IMR-90 (cell line): ENCODE results near the gene NQO2. TPM values are rescaled to one million over a fixed set of nuclear protein-coding genes. Genes with fewer than 3 reads are reported as not detected.
"Not testable (repeated sequence)": the region's sequence is repeated elsewhere in the genome, so short reads cannot be mapped to it uniquely, and the experiment has no call there.

ENCODE experiments used
- ATAC-seq: fragments of 200-7000 bp; cut with Tn5 transposase; 2 replicates; pipeline ENCODE4 v1.9.1; 2020; ENCODE audit warnings: low read depth, mild to moderate bottlenecking, moderate library complexity
- BruUV-seq: library from RNA; stranded (reverse); fragments of 400-500 nt; replicated peaks from 2 replicates; lab custom pipeline; 2021; lab: Mats Ljungman, UMichigan
- CTCF ChIA-PET: fragments of 300-600 bp; formaldehyde crosslinking; extraction: SDS; loops from one replicate; lab custom pipeline; 2021; ENCODE audit warnings: antibody characterized with exemption; lab: Yijun Ruan, JAX
- POLR2A ChIA-PET: fragments of 300-600 bp; sonication (Branson Sonifier 250); formaldehyde crosslinking; loops from one replicate; lab custom pipeline; 2022; ENCODE audit warnings: antibody characterized with exemption; ENCODE audit not compliant: unreplicated experiment; lab: Charles Lee
- DNase-seq: peaks from one replicate; pipeline ENCODE4 v3.0.0; 2013
- H2AFZ ChIP-seq: replicated peaks from 2 replicates; pipeline ENCODE3; 2013; ENCODE audit warnings: low read length, mild to moderate bottlenecking; ENCODE audit not compliant: poor library complexity
- H2AK5ac ChIP-seq: 2 replicates; pipeline ENCODE4 v1.6.1; 2013; ENCODE audit warnings: low read depth, low read length, inconsistent platforms
- H2AK9ac ChIP-seq: replicated peaks from 2 replicates; pipeline ENCODE3; 2013; ENCODE audit warnings: mild to moderate bottlenecking, low read depth, low read length, moderate library complexity; ENCODE audit not compliant: poor library complexity
- H2BK120ac ChIP-seq: 2 replicates; pipeline ENCODE4 v1.6.1; 2013; ENCODE audit warnings: low read depth, low read length, inconsistent platforms
- H2BK15ac ChIP-seq: 3 replicates; pipeline ENCODE4 v1.6.1; 2013; ENCODE audit warnings: low read depth, low read length, inconsistent platforms
- H2BK20ac ChIP-seq: 2 replicates; pipeline ENCODE4 v1.6.1; 2013; ENCODE audit warnings: low read depth, mild to moderate bottlenecking, inconsistent platforms, low read length, moderate library complexity
- H2BK5ac ChIP-seq: 2 replicates; pipeline ENCODE4 v1.6.1; 2013; ENCODE audit warnings: mild to moderate bottlenecking, low read depth, low read length, inconsistent platforms; ENCODE audit not compliant: poor library complexity, severe bottlenecking
- H3K14ac ChIP-seq: replicated peaks from 2 replicates; pipeline ENCODE4 v1.6.1; 2013; ENCODE audit warnings: low read depth, low read length, inconsistent platforms
- H3K18ac ChIP-seq: 2 replicates; pipeline ENCODE4 v1.6.1; 2013; ENCODE audit warnings: low read depth, low read length, control low read depth
- H3K23ac ChIP-seq: 2 replicates; pipeline ENCODE4 v1.6.1; 2013; ENCODE audit warnings: low read depth, low read length, inconsistent platforms
- H3K27ac ChIP-seq: 2 replicates; pipeline ENCODE4 v1.5.1; 2013; ENCODE audit warnings: mild to moderate bottlenecking, control low read depth, low read length; ENCODE audit not compliant: insufficient read depth
- H3K27me3 ChIP-seq: 2 replicates; pipeline ENCODE4 v1.6.1; 2013; ENCODE audit warnings: low read length; ENCODE audit not compliant: control insufficient read depth, insufficient read depth
- H3K36me3 ChIP-seq: 2 replicates; pipeline ENCODE4 v1.6.1; 2013; ENCODE audit warnings: low read length, mixed read lengths; ENCODE audit not compliant: control insufficient read depth, insufficient read depth
- H3K4ac ChIP-seq: 2 replicates; pipeline ENCODE4 v1.6.1; 2013; ENCODE audit warnings: low read depth, low read length, inconsistent platforms
- H3K4me1 ChIP-seq: 2 replicates; pipeline ENCODE4 v1.6.1; 2013; ENCODE audit warnings: low read length, mixed read lengths; ENCODE audit not compliant: control insufficient read depth, insufficient read depth
- H3K4me2 ChIP-seq: 2 replicates; pipeline ENCODE4 v1.6.1; 2013; ENCODE audit warnings: low read depth, mild to moderate bottlenecking, control low read depth, low read length, moderate library complexity
- H3K4me3 ChIP-seq: 2 replicates; pipeline ENCODE4 v1.5.1; 2013; ENCODE audit warnings: low read depth, mild to moderate bottlenecking, control low read depth, low read length, moderate library complexity; ENCODE audit not compliant: insufficient read depth
- H3K56ac ChIP-seq: 2 replicates; pipeline ENCODE4 v1.6.1; 2013; ENCODE audit warnings: low read length, inconsistent platforms; ENCODE audit not compliant: insufficient read depth; ENCODE audit errors: extremely low read depth
- H3K79me1 ChIP-seq, 2 experiments: 2 replicates each; pipeline ENCODE4 v1.6.1; 2013; ENCODE audit warnings: low read length in 2 of 2, inconsistent platforms in 1 of 2, low read depth in 1 of 2
- H3K9ac ChIP-seq: 2 replicates; pipeline ENCODE4 v1.6.1; 2013; ENCODE audit warnings: low read depth, low read length, control low read depth
- H3K9me1 ChIP-seq: 2 replicates; pipeline ENCODE4 v1.6.1; 2013; ENCODE audit warnings: low read length, inconsistent platforms; ENCODE audit not compliant: insufficient read depth
- H3K9me3 ChIP-seq: 2 replicates; pipeline ENCODE4 v1.6.1; 2013; ENCODE audit warnings: low read length; ENCODE audit not compliant: control insufficient read depth, insufficient read depth
- H4K20me1 ChIP-seq: 2 replicates; pipeline ENCODE4 v1.6.1; 2013; ENCODE audit warnings: low read length, inconsistent platforms; ENCODE audit not compliant: insufficient read depth
- H4K5ac ChIP-seq: 2 replicates; pipeline ENCODE4 v1.6.1; 2013; ENCODE audit warnings: mild to moderate bottlenecking, low read depth, low read length, control low read depth
- H4K8ac ChIP-seq, 2 experiments: 2 replicates each; pipeline ENCODE4 v1.6.1; 2013; ENCODE audit warnings: low read depth in 2 of 2, low read length in 2 of 2, control low read depth in 1 of 2, inconsistent platforms in 1 of 2
- H4K91ac ChIP-seq: 2 replicates; pipeline ENCODE4 v1.6.1; 2013; ENCODE audit warnings: low read depth, low read length, inconsistent platforms; ENCODE audit not compliant: insufficient read depth
- whole genome bisulfite sequencing, 2 experiments: methylation state at CpG; one replicate each; pipeline versions ENCODE4 v1.1.5 to v1.1.7; 2013; ENCODE audit warnings: missing lambda C conversion rate in 2 of 2; ENCODE audit not compliant: insufficient read length in 1 of 2; ENCODE audit errors: extremely low coverage in 2 of 2; 5-methylcytosine and 5-hydroxymethylcytosine counted together
- dilution Hi-C: fragments of 300-500 bp; cut with HindIII; formaldehyde crosslinking; loops from one replicate; pipeline ENCODE4 v1.14.3; 2018; ENCODE audit warnings: low sequenced_read_pairs; ENCODE audit not compliant: unreplicated experiment
- in situ Hi-C: fragments of 300-500 bp; cut with MboI; formaldehyde crosslinking; loops from 3 replicates; pipeline ENCODE4 v1.14.3; 2019; ENCODE audit warnings: low sequenced_read_pairs, inconsistent platforms, mixed read lengths
- intact Hi-C: fragments of 100-400 bp; cut with micrococcal nuclease; formaldehyde crosslinking; loops from 2 replicates; pipeline ENCODE4 v1.10.0; 2022
- polyA plus RNA-seq, 3 experiments: library from polyadenylated mRNA; depleted of rRNA; stranded (reverse); fragments of >200 nt; gene quantifications; 2 replicates each; pipeline ENCODE4 v1.2.3, GENCODE V29; 2012; ENCODE audit warnings: low replicate concordance in 1 of 3
- total RNA-seq: library from RNA; depleted of rRNA; stranded (reverse); fragments of >200 nt; gene quantifications from 2 replicates; pipeline ENCODE4 v1.2.3, GENCODE V29; 2012

Gene NQO2
- total and polyA plus RNA-seq, 2 of the 4 experiments (the other 2 are of a cell fraction), result 42.5 to 72.1 TPM

DNA sequence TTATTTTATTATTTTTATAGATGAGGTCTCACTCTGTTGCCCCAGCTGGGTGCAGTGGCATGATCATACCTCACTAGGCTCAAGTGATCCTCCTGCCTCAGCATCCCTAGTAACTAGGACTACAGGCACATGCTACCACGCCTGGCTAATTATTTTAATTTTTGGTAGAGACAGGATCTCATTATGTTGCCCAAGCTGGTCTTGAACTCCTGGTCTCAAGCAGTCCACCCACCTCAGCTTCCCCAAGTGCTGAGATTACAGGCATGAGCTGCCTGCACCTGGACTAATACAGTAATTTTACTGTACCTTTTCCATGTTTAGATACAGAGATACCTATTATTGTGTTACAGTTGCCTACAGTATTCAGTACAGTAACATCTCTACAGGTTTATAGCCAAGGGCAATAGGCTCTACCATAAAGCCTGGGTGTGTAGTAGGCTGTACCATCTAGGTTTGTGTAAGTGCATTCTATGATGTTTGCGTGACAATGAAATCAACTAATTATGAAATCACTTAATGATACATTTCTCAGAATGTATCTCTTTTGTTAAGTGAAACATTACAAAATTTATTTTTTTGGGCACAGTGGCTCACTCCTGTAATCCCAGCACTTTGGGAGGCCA, 21.4 kb downstream of the NQO2 start:
- WGBS, 2 experiments, result no CpG with 5 or more reads among the region's 2 CpGs
- POLR2A ChIA-PET, in situ Hi-C loops: not testable (repeated sequence)

More for the DNA sequence above, 21.4 kb downstream of the NQO2 start:
- DNase-seq, dilution Hi-C loops, H4K91ac ChIP-seq, H2BK20ac ChIP-seq, H3K14ac ChIP-seq, H3K27me3 ChIP-seq, H3K23ac ChIP-seq, intact Hi-C loops, BruUV-seq, H3K9ac ChIP-seq, H2AK5ac ChIP-seq, H3K9me3 ChIP-seq, H3K18ac ChIP-seq, H2AFZ ChIP-seq, H2BK5ac ChIP-seq, H3K36me3 ChIP-seq, H4K20me1 ChIP-seq, H3K4me3 ChIP-seq, H3K4me2 ChIP-seq, H2BK120ac ChIP-seq, H2BK15ac ChIP-seq, H4K5ac ChIP-seq, H3K27ac ChIP-seq, ATAC-seq, H2AK9ac ChIP-seq, H3K56ac ChIP-seq, H3K4ac ChIP-seq, H4K8ac ChIP-seq: not testable (repeated sequence)
- Histone ChIP-seq H3K4me1 (peaks cover 12% of the 10 kb centered on the region), H3K79me1 (peaks cover 16 to 26% of the 10 kb centered on the region in 2 experiments), H3K9me1 (peaks cover 13% of the 10 kb centered on the region; the same call in 1 of the 2 replicates)
- CTCF ChIA-PET, result interaction anchor here (1.9 kb wide), 1 partner anchor 19 kb away, joined by 9 read pairs; no protein-coding TSS in a partner anchor
